Hematopoietic multipotent progenitor cell (in vitro differentiated cells): ENCODE results near the gene CCNL2. TPM values are rescaled to one million over a fixed set of nuclear protein-coding genes. Genes with fewer than 3 reads are reported as not detected.

ENCODE experiments used
- total RNA-seq: library from RNA; depleted of rRNA; stranded (reverse); fragments of >200 nt; gene quantifications from one replicate; pipeline ENCODE4 v1.2.3, GENCODE V29; 2012

The CCNL2 gene
- total RNA-seq, 1 donor, result 96.4 TPM

Other genes starting within 250 kb of the CCNL2 start
- 4.3 TPM for gene TTLL10, start 225.5 kb downstream of the CCNL2 start, total RNA-seq
- gene TNFRSF18, start 192.7 kb downstream of the CCNL2 start, total RNA-seq, result 4.3 TPM
- gene TNFRSF4, start 185.2 kb downstream of the CCNL2 start, total RNA-seq, result 4.3 TPM
- gene SDF4, start 167.3 kb downstream of the CCNL2 start, total RNA-seq, result 67.1 TPM
- 38.5 TPM for gene B3GALT6, start 167.1 kb downstream of the CCNL2 start, total RNA-seq
- gene C1QTNF12, start 152.6 kb downstream of the CCNL2 start, total RNA-seq, result 0.27 TPM
- gene UBE2J2, start 125.5 kb downstream of the CCNL2 start, total RNA-seq, result 51.4 TPM
- gene SCNN1D, start 118.9 kb downstream of the CCNL2 start, total RNA-seq, result 4.8 TPM
- gene ACAP3, start 91.4 kb downstream of the CCNL2 start, total RNA-seq, result 41.2 TPM
- gene PUSL1, start 90.7 kb downstream of the CCNL2 start, total RNA-seq, result 19.4 TPM
- 150 TPM for gene INTS11, start 74.7 kb downstream of the CCNL2 start, total RNA-seq
- gene CPTP, start 74.5 kb downstream of the CCNL2 start, total RNA-seq, result 26.7 TPM
- gene TAS1R3, start 68.1 kb downstream of the CCNL2 start, total RNA-seq, result 0.54 TPM
- 52.5 TPM for gene DVL1, start 49.9 kb downstream of the CCNL2 start, total RNA-seq
- gene MXRA8, start 40.8 kb downstream of the CCNL2 start, total RNA-seq, result not detected
- 30.2 TPM for gene AURKAIP1, start 24.1 kb downstream of the CCNL2 start, total RNA-seq
- 50.6 TPM for gene MRPL20, start 8.0 kb upstream of the CCNL2 start, total RNA-seq
- gene ANKRD65, start 21.9 kb upstream of the CCNL2 start, total RNA-seq, result 0.54 TPM
- gene VWA1, start 36.4 kb upstream of the CCNL2 start, total RNA-seq, result 4.8 TPM
- 1.3 TPM for gene ATAD3C, start 50.4 kb upstream of the CCNL2 start, total RNA-seq
- gene ATAD3B, start 72.4 kb upstream of the CCNL2 start, total RNA-seq, result 15.1 TPM
- gene ATAD3A, start 112.8 kb upstream of the CCNL2 start, total RNA-seq, result 28.8 TPM
- 1.1 TPM for gene TMEM240, start 141.3 kb upstream of the CCNL2 start, total RNA-seq
- gene SSU72, start 175.5 kb upstream of the CCNL2 start, total RNA-seq, result 54.7 TPM
- gene FNDC10, start 200.8 kb upstream of the CCNL2 start, total RNA-seq, result 3.5 TPM
- 56.8 TPM for gene MIB2, start 216.2 kb upstream of the CCNL2 start, total RNA-seq
- 1.6 TPM for gene MMP23B, start 232.8 kb upstream of the CCNL2 start, total RNA-seq